Measurements from ENCODE around the gene XCL2.
"Not testable (repeated sequence)": the region's sequence is repeated elsewhere in the genome, so short reads cannot be mapped to it uniquely, and the experiment has no call there.

The XCL2 gene, protein sequence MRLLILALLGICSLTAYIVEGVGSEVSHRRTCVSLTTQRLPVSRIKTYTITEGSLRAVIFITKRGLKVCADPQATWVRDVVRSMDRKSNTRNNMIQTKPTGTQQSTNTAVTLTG

DNA sequence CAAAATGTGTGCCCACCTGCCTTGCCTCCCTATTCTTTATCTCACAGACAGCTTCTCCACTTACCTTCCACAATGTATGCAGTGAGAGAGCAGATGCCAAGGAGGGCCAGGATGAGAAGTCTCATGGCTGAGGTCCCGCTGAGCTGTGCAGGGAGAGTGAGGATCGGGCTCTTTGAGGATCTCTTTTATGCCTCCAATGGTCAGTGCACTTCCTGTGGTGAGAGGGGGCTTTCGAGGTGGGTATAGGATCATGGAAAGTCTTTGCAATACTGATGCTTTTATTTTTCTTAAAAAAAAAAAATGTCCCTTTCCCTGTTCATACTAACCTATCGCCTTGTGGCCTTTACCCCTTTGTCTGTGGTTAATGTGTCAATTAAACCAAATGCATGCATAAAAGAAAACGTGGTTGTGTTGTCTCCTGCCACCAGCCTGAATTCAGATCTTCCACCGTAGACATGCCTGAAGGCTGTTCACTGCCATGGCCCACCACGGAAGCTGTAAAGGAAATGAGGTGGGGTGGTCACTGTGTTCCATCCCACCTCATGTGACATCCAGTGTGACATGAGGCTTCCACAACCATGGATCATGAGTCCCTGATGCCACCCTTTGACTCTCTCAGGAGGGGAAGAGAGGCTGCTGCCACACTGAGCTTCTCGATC lies at the start of gene XCL2:
Gene XCL2 (minus strand): TSS at position 158 of the 659 bp plus-strand sequence. CDS start 33 bp downstream, at position 125.
- DNase-seq, result not testable (repeated sequence)

DNA sequence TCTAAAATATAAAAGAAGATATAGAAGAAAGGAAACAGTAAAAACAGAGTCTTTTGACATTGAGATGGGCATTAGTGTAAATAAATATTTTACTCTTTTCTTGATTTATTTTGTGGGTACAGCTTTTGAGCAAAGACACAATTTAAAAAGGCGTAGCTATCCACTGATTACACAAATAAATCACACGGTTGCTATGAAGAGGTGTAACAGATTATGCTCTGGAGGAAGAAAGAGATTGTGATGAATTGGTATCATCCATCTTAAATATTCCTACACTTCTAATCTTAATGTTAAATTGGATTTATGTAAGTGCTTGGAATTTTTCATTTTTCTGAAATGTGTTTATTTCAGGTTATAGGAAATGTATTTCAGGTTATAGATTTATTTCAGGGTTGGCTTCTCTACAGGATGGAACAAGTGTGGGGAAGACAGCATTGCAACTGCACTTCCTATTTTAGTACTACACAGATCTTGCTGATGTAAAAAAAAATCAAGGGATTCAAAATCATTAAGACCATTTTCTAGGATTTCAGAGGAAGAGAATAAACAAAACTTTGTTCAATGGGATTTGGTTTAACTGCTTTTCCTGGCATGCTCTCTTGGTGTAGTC lies 47.9 kb upstream of the XCL2 start:
- no peak for DNase-seq

DNA sequence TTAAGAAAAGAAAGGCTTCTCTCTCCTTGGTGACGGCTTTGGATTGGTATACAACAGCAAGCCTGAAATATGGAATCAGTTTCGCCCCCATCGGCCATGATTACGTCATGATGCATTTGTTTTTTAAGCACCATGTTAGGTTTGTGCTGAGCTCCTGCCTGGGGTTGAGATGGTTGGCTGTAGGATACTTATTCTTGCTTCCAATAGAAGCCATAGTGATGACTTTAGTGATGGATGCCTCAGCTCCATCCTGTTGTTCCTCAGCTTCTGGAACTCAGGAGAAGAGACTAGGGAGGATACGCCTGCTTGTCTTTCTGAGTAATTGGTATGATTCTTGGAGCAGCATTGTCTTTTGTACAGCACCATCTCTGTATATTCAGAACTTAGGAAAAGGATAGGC lies 47.3 kb upstream of the XCL2 start:
- DNase-seq, result no peak

DNA sequence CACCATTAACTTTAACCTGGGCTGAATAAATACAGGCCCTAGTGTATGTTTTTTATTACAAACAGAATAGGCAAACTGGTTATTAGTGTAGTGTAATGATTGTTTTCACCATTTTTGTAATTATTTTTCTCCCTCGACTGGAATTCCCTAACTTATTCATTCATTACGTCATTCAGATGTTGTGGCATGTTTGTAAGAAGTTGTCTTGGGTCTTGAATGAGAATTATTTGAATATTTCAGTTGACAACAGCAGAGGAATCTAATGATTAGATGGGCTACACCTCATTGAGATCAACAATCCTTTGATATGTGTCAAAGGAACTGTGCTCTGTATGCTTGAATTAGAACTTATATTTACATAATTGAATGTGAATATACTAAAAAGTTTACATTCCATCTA lies 45.4 kb upstream of the XCL2 start:
- no peak for DNase-seq

DNA sequence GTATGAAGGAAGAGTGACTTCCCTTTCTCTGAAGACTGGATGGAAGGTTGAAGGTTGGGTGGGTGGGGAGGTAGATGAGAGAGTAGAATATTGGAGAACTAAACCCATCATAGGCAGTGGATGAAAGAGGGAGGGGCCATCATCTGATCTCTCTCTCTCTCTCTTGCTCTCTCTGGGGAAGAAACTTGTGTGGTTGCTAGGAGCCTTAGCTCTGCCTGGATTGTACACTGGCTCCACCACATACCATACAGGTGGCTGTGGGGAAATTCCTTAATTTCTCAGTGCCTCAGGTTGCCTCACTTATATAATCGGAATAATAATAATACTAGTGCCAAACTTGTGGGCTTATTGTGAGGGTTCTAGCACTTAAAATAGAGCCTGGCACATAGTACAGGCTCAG lies 42.1 kb upstream of the XCL2 start:
- no peak for DNase-seq

DNA sequence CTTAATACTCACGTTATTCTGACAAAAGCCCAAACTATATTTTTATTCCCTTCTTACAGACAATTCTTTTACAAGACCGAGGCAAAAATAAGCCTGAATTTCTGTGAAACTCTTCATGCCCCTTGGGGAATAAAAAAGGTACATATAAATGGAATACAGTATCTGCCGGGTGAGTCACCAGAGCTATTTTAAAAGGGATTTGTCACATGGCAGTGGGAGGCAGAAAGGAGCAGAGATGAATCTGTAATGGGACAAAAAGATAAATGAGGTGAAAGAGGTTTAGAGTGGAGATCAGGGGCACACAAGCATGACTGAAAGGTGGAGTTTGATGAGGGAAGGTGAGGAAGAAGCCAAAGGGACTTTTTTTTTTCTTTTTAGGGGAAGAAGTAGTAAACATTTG lies 41.4 kb upstream of the XCL2 start:
- no peak for DNase-seq

DNA sequence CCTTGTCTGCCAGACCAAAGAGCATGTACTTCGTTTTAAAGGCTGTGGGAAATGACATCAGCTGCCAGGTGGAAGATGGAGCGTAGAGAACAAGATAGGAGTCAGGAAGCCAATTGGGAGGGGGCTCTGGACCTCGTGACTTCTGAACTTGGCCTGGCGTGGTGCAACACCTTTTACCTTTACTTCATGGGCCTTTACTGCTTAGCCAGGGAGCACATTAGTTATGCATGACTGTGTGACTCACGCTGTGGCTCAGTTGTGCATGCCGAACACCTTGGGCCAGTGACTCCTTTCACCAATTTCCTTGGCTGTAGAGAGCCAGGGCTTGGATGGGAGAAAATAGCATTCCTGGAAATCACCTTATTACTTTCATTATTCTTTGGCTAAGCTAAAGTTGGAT lies 39.8 kb upstream of the XCL2 start:
- no peak for DNase-seq

DNA sequence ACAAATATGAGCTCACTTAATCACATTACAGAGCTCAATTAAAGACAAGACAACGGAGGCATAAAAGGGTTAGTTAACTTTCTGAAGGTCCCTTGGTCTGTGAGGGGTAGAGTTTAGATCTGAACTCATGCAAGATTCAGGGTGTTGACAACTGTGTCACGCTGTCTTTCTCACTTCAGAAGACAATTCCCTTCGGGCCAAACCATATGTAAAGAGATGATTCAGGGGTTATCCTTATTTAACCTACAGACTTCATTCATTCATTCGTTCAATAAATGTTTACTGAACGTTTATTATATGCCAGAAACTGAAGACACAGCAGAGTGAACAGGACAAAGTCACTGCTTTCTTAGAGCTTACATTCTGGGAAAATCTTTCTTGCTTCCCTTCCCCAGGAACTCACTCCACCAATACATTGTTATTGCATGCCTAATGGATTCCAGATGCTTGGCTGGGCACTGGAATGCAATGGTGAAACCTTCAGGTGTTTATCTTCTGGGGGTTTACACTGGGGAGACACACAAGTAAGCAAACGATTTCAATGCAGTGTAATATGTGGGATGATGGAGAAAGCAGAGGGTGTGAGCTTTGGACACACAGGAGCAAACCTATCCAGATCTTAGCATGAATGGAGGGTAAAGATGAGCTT lies 39.0 kb upstream of the XCL2 start:
- no peak for DNase-seq

DNA sequence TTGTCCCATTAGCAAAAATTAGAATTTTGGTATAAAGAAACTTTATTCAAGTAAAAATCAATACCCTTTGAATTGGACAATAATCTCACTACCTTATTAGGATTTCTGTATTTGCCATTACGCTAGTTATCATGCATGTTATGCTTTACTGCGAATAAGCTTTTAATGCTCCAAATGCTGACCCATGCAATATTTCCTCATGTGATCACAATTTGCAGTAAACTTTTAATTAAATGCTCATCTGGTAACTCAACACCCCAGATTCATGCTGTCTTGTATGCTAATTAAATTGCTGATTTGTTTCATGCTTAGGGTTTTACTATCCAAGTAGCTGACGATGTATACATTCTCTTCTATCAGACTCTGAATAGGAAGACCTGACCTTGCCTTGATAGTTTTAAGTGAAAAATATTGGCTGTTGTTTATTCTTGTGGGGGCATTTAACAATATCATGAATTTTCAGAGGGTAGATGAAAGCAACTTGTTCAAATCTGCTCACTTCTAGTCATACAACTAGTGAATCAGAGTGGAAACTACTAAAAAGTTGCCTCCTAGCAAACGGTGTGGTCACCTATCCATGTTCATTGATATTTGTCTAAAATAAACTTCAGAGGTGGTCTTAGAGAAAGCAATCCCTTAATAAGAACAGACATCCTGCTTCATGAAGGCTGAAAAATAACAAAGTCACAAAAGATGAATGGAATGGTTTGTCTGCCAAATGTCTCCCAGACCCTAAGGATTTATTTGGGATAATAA lies 38.2 kb upstream of the XCL2 start:
- DNase-seq, result no peak

DNA sequence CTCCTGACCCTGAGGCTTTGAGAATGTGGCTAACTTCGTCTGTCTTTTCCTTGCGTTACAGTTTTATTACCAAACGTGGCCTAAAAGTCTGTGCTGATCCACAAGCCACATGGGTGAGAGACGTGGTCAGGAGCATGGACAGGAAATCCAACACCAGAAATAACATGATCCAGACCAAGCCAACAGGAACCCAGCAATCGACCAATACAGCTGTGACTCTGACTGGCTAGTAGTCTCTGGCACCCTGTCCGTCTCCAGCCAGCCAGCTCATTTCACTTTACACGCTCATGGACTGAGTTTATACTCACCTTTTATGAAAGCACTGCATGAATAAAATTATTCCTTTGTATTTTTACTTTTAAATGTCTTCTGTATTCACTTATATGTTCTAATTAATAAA lies 37.2 kb upstream of the XCL2 start:
- not testable (repeated sequence) for DNase-seq

DNA sequence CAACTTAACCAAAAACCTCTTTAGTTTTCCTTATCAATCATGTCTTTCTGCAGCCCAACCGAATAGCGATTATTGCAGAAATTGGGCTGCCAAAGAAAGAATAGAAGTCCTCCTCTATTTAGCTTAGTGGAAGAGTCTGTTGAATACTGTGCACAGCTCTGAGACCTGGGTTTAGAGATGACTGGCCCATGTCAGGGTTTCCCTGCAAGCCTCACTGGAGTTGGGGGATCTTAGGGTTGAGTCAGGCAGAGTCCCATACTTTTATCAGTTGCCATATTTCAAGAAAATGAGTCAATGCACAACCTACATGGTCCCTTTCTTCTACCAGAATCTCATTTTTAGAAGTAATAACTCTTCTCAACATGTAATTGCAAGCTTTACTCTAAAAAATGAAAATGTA lies 36.5 kb upstream of the XCL2 start:
- not testable (repeated sequence) for DNase-seq

DNA sequence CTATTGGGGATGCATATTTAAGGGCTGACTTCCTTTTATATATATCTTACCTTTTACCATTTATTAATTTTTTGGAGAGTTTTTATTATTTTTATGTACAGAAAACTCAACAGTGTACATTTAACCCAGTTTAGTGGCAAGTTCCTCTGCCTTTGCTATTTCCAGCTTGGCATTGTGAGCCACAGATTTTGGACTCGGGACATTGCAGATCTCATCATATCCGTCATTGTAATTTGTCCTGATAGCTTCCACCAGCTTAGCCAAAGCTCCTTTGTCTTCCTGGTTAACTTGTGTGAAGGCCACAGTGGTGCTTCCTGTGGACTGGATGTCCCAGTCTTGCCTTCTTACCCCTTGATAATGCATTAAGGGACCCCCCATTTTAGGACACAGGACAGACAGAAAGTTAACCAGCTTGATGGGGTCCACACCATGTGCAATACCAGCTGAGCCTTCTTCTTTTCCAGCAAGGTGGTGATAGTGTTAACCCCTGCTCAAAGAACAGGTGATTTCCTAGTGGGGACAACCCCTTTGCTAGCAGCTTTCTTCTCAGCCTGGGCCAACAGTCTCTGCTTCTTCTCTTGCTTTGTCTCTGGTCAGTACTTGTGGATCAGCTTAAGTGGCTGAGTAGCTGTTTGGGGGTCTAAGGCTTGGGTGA lies 34.9 kb upstream of the XCL2 start:
- not testable (repeated sequence) for DNase-seq

DNA sequence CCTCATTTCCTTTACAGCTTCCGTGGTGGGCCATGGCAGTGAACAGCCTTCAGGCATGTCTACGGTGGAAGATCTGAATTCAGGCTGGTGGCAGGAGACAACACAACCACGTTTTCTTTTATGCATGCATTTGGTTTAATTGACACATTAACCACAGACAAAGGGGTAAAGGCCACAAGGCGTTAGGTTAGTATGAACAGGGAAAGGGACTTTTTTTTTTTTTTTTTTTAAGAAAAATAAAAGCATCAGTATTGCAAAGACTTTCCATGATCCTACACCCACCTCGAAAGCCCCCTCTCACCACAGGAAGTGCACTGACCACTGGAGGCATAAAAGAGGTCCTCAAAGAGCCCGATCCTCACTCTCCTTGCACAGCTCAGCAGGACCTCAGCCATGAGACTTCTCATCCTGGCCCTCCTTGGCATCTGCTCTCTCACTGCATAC lies 32.5 kb upstream of the XCL2 start, which contains the start of gene XCL1:
Gene XCL1 (plus strand): TSS at position 361 of the 444 bp plus-strand sequence. CDS start 33 bp downstream, at position 394.
- not testable (repeated sequence) for DNase-seq

DNA sequence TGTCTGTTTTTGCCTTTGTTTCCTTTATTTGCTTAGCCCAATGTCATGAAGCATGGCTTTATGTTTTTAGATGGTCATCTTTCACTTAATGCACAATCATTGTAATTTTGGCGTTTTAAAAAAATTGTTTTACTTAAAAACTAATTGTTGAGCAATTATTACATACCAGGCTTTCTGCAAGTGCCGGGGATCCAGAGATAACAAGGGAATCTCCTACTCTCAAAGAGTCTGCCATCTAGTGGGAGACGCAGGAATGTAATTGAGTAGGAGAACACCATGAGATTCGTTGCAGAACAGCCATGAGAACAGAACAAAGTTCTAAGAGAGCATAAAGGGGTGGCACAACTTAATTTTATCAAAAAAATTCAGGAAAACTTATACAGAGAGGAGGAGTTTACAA lies 30.4 kb upstream of the XCL2 start:
- DNase-seq, result peak; percentile 25

DNA sequence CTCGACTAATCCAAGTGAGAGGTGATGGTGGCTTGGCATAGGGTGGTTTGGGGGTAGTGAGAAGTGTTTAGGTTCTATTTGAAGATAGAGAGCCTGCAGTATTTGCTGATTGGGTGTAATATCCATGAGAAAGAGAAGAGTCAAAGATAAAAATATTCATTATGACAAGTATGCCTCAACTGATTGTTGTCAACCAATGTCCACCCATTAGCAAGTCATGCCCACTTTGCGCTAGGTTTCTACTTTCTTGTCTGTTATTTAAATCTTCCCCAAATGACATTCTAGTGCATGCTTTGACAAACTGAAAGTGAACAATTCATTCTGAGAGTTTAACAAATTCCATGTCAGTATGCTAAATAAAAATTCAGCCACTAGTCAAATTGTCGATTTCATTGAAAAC lies 28.8 kb upstream of the XCL2 start:
- peak; percentile 60 for DNase-seq

DNA sequence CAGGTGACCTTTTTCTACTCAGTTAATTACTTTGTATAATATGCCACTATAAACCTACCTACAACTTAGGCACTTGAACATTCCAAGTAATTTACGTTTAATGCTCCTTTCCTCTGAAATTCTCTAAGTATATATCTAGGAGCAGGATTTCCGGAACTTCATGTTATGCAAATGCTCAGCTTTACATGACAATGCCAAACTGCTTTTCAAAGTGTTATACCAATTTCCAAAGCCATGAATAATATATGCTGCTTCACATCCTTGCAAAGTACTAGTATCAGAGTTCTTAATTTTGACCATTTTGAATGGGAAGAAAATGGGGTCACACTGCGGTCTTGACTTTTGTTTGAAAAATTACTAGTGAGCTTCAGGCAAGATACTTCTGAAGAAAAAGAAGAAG lies 26.9 kb upstream of the XCL2 start:
- DNase-seq, result no peak

DNA sequence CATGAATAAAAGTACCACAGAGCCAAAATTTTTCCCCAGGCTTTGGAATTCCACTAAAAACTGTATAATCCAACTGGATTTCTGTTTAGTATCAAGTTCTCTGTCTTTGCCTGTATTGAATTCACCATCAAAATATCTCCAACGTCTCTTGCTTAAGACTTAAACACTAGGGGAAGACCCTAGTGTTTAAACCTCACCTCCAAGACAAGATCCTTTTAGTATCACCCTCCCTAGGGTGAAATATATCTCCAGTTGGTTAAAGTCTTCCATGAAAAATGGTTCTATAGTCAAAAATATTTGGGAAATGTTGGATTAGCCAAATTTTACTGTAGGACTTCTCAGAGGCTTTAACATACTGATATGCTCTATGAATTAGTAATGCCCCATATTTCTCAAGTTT lies 24.5 kb upstream of the XCL2 start:
- no peak for DNase-seq

DNA sequence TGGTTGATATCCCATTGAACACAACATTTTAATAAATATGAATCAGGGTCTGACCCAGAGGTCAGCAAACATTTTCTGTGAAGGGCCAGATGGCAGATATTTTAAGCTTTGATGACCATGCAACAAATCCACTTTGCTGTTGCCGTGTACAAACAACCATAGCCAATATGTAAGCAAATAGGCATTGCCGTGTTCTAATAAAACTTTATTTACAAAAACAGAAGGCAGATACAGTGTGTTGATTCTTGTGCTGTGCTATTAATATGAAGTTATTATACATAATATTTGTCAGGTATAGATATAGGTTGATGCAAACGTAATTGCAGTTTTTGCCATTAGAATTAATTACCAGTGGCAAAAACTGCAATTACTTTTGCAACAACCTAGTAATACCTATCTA lies 23.8 kb upstream of the XCL2 start:
- no peak for DNase-seq

DNA sequence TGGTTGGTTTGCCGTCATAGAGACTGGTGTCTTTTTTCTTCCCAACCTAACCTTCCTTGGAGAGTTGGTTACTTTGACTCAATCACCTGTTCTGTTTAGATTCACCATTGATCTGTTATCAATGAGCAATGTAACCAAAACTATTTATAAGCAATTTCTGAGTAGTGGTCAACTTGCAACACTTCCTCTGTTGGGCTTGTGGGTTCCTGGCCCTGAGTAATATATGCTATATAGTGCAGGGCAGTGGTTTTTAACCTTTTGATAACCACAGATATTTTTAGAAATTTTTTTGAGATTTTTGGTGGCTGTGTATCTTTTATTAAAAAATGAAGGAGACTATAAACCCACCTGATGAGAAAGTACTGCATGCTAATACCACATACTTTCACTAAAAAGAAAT lies 23.2 kb upstream of the XCL2 start:
- DNase-seq, result no peak

DNA sequence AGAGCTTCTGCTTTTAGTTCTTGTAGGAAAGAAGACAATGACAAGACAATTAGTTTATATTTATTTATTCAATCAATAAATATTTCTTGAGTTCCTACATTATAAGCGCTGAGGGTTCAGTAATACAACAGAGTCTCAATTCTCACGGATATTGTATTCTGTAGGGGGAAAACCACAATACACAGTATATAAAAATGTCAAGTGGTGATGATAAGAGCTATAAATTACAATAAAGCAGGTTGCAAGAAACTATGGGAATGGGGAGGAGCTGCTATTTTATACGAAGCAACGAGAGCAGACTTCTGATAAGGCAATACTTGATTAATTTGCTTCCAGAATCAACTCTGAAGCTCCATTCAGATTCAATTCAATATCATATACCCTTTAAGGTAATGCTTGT lies 22.0 kb upstream of the XCL2 start:
- no peak for DNase-seq

DNA sequence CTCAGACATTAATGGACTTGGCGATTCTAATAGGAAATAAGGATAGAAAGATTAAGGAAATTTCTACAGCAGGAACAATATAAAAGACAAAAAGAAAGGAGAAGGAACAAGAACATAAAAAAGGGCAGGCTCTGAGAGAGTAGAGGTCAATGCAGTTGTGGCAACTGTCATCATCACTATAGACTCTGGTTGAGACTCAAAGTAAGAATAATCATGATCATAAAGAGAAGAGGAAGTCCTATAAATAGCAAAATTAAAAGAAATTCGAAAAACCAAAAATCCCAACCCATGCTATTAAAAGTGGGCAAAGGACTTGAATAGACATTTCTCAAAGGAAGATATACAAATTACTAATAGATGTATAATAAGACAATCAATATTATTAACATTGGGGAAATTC lies 18.2 kb upstream of the XCL2 start:
- DNase-seq, result no peak

DNA sequence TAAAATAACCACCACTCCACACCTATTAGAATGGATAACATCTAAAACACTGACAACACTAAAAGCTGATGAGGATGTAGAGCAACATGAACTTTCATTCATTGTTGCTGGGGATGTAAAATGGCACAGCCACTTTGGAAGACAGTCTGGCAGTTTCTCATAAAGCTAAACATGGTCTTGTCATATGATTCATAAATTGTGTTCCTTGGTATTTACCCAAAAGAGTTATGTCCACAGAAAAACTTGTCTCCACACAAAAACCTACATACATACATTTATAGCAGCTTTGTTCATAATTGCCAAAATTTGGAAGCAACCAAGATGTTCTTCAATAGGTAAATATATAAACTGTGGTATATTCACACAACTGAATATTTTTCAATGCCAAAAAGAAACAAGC lies 16.6 kb upstream of the XCL2 start:
- DNase-seq, result no peak

DNA sequence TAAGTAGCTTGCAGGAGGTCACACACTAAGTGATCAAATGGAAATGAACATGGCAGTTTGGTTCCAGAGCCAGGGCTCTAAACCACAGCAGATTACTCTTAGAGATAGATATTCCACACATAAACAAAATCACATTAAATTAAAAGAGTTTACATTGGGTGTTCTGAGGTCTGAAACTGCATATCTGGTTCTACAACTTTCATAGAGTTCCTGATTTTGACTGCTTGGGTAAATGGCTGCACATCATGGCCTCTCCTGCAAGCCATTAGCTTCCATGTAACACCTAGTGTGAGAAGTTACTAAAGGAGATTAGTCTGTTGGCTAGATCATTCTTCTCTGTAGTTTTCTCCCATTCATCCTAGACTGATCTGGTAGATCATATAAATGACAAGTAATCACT lies 12.8 kb upstream of the XCL2 start:
- no peak for DNase-seq

Measured in activated CD4-positive, alpha-beta T cell treated with anti-CD3 and anti-CD28 coated beads, Interleukin-10, Interleukin-2, amounts not matched to agents 100 ng/mL and 50 ng/mL, durations not matched to agents 16 hours and 8 hours (primary cell).